GM19372 (cell line): ENCODE measurements around the gene KRT5.
"Not testable (repeated sequence)": the region's sequence is repeated elsewhere in the genome, so short reads cannot be mapped to it uniquely, and the experiment has no call there.

Experiments used
- ATAC-seq: cut with Tn5 transposase; IDR thresholded peaks from one replicate; pipeline ENCODE4 v1.9.1; 2021; ENCODE audit warnings: mild to moderate bottlenecking, low read depth, moderate library complexity; ENCODE audit not compliant: unreplicated experiment

The KRT5 gene

GRCh38 chr12:52498946-52499345 lies 21.2 kb downstream of the KRT5 start:
- no peak for ATAC-seq

- no peak for ATAC-seq
Observed at GRCh38 chr12:52497975-52498374, 22.2 kb downstream of the KRT5 start.

- ATAC-seq, result no peak
Observed at GRCh38 chr12:52496590-52497071, 23.6 kb downstream of the KRT5 start.

- no peak for ATAC-seq
Observed at GRCh38 chr12:52496054-52496453, 24.1 kb downstream of the KRT5 start.

GRCh38 chr12:52495389-52495788 lies 24.8 kb downstream of the KRT5 start:
- no peak for ATAC-seq

GRCh38 chr12:52494518-52494917 lies 25.7 kb downstream of the KRT5 start:
- ATAC-seq, result no peak

- ATAC-seq, result no peak
Observed at GRCh38 chr12:52494100-52494499, 26.1 kb downstream of the KRT5 start.

- ATAC-seq, result no peak
Observed at GRCh38 chr12:52493172-52493571, 27.0 kb downstream of the KRT5 start, which contains the start of gene KRT6A. Gene KRT6A (minus strand): TSS chr12:52493257. CDS start chr12:52493188, 69 bp downstream.

- not testable (repeated sequence) for ATAC-seq
Observed at GRCh38 chr12:52492405-52492804, 27.8 kb downstream of the KRT5 start.

- not testable (repeated sequence) for ATAC-seq
Observed at GRCh38 chr12:52491495-52491894, 28.7 kb downstream of the KRT5 start.

- no peak for ATAC-seq
Observed at GRCh38 chr12:52488736-52489135, 31.5 kb downstream of the KRT5 start.

GRCh38 chr12:52487744-52488443 lies 32.3 kb downstream of the KRT5 start:
- ATAC-seq, result not testable (repeated sequence)

GRCh38 chr12:52487211-52487610 lies 33.0 kb downstream of the KRT5 start:
- ATAC-seq, result no peak

GRCh38 chr12:52486166-52487105 lies 33.8 kb downstream of the KRT5 start:
- ATAC-seq, result no peak

GRCh38 chr12:52480073-52480472 lies 40.1 kb downstream of the KRT5 start:
- no peak for ATAC-seq

GRCh38 chr12:52477651-52478050 lies 42.5 kb downstream of the KRT5 start:
- no peak for ATAC-seq

- ATAC-seq, result no peak
Observed at GRCh38 chr12:52474212-52474611, 46.0 kb downstream of the KRT5 start.

- no peak for ATAC-seq
Observed at GRCh38 chr12:52473768-52474167, 46.4 kb downstream of the KRT5 start, which contains the start of gene KRT6C. Gene KRT6C (minus strand): TSS chr12:52473805. CDS start chr12:52473737, 68 bp downstream.

GRCh38 chr12:52469853-52470252 lies 50.3 kb downstream of the KRT5 start:
- no peak for ATAC-seq

GRCh38 chr12:52464897-52465296 lies 55.3 kb downstream of the KRT5 start:
- ATAC-seq, result no peak
